NCI-H2029 (cell line): Measurements from ENCODE around the gene DENND5A.
"Not testable (repeated sequence)": the region's sequence is repeated elsewhere in the genome, so short reads cannot be mapped to it uniquely, and the experiment has no call there.

Source experiments
- DNase-seq: peaks from one replicate; lab custom pipeline; 2025; lab: John Stamatoyannopoulos, UW

DENND5A gene

DNA sequence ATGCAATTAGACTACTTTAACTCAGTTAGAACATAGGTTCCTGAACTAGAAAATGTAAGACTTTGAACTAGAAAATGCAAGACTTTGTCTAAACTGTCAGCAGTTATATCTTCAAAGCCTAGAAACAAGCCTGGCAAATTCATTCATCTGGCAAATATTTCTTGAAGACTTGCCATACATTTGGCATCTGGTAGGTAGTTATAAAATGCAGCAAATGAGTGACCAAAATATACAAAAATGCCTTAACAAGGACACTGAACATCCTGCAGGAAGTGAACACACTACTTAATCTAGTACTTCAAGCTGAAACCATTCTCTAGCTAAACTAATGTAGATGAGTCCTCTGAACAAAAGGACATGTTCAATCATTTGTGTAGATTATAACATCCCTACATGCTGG lies 89.0 kb downstream of the DENND5A start:
- no peak for DNase-seq

GRCh38 chr11:9172389-9172788 lies 92.8 kb downstream of the DENND5A start:
- no peak for DNase-seq

DNA sequence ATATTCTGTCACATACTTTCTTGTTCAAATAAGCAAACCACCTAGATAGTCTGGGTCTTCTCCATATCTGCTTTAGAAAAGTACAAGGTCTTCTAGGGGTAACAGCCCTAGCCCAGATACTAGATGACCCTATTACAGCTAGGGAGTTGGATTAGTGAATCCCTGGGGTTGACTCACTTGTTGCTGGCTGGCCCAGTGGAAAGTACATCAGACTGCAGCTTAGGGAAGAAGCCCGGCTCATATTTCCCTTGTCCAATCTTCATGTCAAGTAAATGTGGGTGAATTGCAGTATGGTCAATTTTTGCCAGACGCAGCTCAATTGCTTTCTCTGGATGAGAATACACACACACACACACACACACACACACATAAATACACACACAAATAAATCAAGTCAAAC lies 94.7 kb downstream of the DENND5A start:
- DNase-seq = no peak

DNA sequence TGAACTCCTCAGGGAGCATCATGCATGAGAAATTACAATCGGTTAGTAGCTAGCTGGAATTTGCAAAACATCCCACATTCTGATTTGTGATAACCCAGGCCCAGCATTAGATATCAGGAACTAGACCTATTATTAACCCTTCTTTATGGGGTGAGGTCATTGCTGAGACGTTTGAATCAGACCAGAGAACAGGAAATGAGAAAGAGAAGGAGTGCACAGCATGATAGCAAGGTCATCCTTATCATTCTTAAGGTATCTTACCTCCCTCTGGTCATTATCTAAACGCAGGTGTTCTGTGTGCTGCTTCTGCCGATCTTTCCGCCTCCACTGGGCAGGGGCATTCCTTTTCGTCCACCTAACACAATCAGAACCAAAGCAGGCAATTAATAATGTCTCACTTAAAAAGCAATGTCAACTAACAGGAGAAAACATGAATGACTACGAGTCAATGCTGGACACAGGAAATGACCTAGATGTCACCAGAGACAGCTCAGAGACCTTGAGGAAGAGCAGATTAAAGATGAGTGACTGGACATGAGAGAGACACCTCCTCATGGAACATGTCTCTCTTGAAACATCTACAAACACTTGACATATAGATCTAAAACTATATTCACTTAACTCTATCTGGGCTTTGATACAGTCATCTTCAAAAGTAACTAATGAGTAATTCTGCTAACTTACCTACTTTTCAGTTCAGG lies 95.4 kb downstream of the DENND5A start:
- DNase-seq = no peak

DNA sequence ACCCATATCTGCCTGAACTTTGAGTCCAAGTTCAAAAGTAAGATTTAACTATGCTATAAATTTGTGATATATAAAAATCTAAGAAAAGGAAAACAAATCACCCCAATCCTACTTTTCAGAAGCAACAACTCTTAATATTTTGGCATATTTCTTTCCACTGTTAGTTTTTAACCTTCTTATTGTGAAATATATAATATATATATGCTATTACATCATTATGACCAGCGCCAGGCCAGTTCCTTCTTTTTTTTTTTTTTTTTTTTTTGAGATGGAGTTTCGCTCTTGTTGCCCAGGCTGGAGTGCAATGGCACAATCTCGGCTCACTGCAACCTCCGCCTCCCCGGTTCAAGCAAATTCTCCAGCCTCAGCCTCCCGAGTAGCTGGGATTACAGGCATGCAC lies 103.2 kb downstream of the DENND5A start:
- not testable (repeated sequence) for DNase-seq

- DNase-seq = no peak
These were observed 105.0 kb downstream of the DENND5A start for GRCh38 chr11:9160166-9160565.

- no peak for DNase-seq
These were observed 106.2 kb downstream of the DENND5A start for GRCh38 chr11:9158898-9159391.

- DNase-seq = no peak
These were observed 109.2 kb downstream of the DENND5A start for GRCh38 chr11:9155930-9156329.

- DNase-seq = peak; percentile 30
These were observed 111.5 kb downstream of the DENND5A start for GRCh38 chr11:9153651-9154050.

DNA sequence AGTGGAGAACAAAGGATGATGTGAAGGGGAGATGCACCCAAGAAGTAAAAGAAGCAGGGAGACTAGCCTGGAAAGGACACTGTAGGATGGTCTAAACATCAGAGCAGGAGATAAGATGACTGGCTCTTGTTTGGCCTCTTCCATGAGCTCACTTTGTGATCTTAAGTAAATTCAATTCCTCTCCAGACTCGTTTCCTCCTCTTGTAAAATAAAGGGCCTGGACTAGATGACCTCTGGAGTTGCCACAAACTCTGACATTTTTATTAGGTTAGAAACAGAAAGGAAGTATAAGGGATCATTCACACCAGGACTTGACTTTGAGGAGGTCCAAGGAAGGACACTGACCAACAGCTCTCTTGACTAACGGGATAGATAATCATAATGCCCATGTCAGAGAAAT lies 113.5 kb downstream of the DENND5A start:
- no peak for DNase-seq

DNA sequence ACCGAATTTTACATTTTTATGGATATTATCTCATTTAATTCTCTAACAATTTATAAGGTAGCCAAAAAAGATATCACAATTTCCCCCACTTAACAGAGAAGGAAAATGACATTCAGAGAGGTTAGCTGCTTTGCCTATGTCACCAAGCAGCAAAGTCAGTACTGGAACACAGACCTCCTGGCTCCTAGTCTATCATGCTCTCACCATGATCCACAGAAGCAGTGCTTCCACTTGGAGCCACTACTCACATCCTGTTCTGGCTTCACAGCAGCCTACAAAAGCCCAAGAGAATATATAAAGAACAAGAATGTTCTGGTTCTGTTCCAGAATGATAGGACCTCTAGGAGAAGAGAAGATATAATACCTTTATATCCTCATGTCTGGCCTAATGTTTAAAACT lies 114.2 kb downstream of the DENND5A start:
- no peak for DNase-seq

DNA sequence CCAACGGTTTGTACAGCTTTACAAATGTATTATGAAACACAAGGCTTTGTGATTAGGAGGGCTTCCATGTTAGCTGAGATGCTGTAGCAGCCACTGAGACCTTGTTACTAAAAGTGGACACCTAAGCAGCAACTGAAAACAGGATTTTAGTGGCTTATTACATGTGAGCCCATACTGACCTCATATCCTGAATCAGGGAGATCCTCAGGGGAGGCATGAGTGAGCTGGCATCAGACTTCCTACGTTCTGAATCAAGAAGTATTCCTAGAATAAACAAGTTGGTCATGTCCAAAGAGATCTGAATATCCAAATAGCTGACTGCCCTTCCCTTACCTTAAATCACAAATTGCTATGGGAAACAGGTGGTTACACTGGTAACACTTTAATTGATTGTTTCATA lies 114.6 kb downstream of the DENND5A start:
- no peak for DNase-seq

DNA sequence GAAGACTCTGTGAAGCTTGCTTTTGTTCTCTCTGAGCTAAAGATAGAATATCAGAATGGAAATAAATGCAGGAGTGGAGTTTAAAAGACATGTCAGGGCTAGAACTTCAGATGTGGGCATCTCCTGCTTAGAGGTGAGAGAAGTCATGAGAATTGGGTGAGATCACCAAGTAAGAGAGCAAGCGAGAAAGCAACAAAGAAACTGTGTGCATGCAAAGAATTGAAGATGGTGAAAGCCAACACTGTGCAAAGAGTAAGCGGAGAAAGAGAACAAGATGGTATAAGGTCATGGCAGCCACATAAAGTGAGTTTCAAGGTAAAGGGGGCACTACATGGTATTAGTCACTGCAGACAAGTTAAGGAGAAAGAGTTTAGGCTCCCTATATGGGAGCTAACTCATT lies 116.4 kb downstream of the DENND5A start:
- DNase-seq = no peak

GRCh38 chr11:9148035-9148434 lies 117.1 kb downstream of the DENND5A start:
- no peak for DNase-seq

- DNase-seq = no peak
These were observed 118.7 kb downstream of the DENND5A start for GRCh38 chr11:9146477-9146876.

- no peak for DNase-seq
These were observed 119.9 kb downstream of the DENND5A start for GRCh38 chr11:9145283-9145682.

GRCh38 chr11:9144828-9145227 lies 120.3 kb downstream of the DENND5A start:
- no peak for DNase-seq

- no peak for DNase-seq
These were observed 121.4 kb downstream of the DENND5A start for GRCh38 chr11:9143721-9144120.

DNA sequence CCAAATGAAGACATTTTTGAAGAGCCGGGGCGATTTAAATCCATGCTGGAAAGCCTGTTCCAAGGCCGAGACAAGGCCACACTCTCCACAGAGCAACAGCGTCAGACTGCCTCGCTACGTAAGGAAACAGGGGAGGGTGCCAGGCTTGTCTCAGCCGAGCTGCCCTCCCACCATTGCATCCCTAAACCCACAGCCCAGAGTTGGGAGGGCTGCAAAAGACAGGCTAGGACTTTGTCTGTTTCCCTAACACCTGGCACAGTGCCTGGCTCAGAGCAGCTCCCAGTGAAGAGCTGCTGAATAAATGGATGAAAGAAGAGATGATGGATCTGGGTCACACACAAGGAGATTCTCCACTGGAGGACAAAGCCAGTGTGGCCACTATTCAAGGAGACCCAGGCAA lies 122.4 kb downstream of the DENND5A start:
- DNase-seq = no peak

- no peak for DNase-seq
These were observed 124.0 kb downstream of the DENND5A start for GRCh38 chr11:9141186-9141585.

- no peak for DNase-seq
These were observed 125.4 kb downstream of the DENND5A start for GRCh38 chr11:9139628-9140357.

GRCh38 chr11:9138612-9139579 lies 126.3 kb downstream of the DENND5A start:
- DNase-seq = peak; percentile 93

DNA sequence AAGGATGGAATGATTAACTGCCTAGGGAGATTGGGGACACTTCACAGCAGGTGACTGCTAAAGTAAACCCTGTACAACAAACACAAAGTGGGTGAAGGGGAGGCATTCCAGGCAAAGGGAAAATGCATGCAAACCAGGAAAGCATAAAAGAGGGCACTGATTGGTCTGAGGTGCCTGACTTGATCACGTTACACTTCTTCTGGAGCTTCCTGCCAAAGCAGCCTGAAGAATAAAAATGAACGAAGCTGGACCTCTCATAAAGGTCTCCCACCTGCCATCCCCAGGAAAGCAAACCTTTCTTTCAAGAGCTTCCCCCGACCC lies 127.1 kb downstream of the DENND5A start:
- peak; percentile 92 for DNase-seq
